Mucosa of descending colon (tissue), 3 donors: ENCODE results near the gene EHMT2. TPM values are rescaled to one million over a fixed set of nuclear protein-coding genes. Genes with fewer than 3 reads are reported as not detected.

Experiments used
- ATAC-seq: fragments of 200-7000 bp; cut with Tn5 transposase; one replicate; pipeline ENCODE4 v1.9.1; 2020; ENCODE audit warnings: mild to moderate bottlenecking, moderate library complexity
- DNase-seq, 3 donors: peaks; one replicate each; pipeline ENCODE4 v3.0.0-alpha.2; 2020
- H3K36me3 ChIP-seq: fragments of 200-600 bp; one replicate; pipeline ENCODE4 v1.8.0; 2021; ENCODE audit warnings: low read depth, mild to moderate bottlenecking
- H3K4me1 ChIP-seq: fragments of 200-600 bp; one replicate; pipeline ENCODE4 v1.8.0; 2021; ENCODE audit warnings: low read depth, mild to moderate bottlenecking
- H3K4me3 ChIP-seq: fragments of 200-600 bp; one replicate; pipeline ENCODE4 v1.8.0; 2021; ENCODE audit warnings: mild to moderate bottlenecking
- H3K9me3 ChIP-seq: fragments of 200-600 bp; one replicate; pipeline ENCODE4 v1.8.0; 2021; ENCODE audit warnings: mild to moderate bottlenecking
- intact Hi-C, 2 donors: fragments of 100-400 bp; cut with DNase I in 1 of 2; cut with micrococcal nuclease in 1 of 2; formaldehyde crosslinking; loops; one replicate each; pipeline versions ENCODE4 v1.11.0 to v1.11.1; 2022; cut with DNase I, micrococcal nuclease
- total RNA-seq, 3 donors: library from RNA; stranded (reverse); fragmentation: NEBNext Ultra II Directional in 2 of 3; extraction: Animal tissue kit (Norgen Biotek cat#: 25700) in 2 of 3; gene quantifications; one replicate each; pipeline versions ENCODE4 v1.2.1 to v1.2.4, GENCODE V29; 2021 to 2023
- TF ChIP-seq, protein P1 (sequence below): fragments of 200-600 bp; IDR thresholded peaks from one replicate; pipeline ENCODE4 v1.8.0; 2022; ENCODE audit warnings: antibody characterized with exemption, mild to moderate bottlenecking
- donor health status: DM: no; HTN: no; CAD: no; lungs with moderate emphysema.
- donor health status: DM: no; HTN: no; CAD: no.
- donor health status: DM: no; HTN: yes; CAD: no.

The EHMT2 gene
- total RNA-seq, 3 donors from 2014 or later: 29.6 to 50.1 (median 36.4) TPM

DNA sequence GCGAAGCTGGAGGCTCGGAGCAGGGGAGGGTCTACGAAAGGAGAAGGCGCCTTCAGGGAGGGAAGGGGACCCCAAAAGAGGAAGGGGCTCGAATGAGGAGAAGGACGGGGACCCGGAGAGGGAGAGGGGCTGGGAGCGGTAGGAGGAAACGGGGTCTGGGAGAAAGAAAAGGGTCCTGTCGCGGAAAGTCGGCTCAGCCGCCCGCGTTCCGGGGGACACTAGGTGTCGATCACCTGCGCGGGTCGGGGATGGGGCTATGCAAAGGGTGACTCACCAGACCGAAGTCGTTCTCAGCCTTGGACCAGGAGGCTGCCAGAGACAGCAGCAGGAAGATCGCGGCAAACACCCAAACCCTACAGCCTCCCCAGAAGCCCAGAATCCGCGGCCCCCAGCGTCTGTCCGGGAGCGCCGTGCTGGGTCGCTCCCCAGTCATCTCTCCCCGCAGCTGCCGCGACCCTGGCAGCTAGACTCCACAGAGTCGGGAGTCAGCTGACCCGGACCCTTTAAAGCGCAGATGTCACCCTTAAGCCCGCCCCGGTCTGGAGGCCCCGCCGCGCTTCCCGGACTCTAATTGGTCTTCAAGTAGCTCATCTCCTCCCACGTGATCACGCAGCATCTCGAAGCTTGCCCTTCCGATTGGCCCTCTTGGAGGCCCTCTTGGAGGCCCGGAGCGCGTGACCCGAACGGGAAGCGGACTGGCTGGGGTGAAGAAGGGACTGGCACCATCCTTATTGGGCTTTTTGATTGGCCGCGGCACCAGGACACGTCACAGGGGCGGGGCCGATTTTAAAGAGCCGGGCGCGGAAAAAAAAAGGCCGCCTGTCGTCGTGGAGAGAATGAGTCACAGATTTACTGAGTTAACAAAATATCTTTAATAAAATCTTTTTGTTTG is 34.9 kb downstream of the EHMT2 start, which contains the start of gene NEU1:
NEU1 (minus strand) TSS at position 478 of the 892 bp plus-strand sequence; CDS start at position 433, 45 bp downstream.
- Histone ChIP-seq H3K4me3 (peak within 1 kb of the TSS; percentile 43), H3K4me1 (peaks cover 4% of the 10 kb centered on the region), H3K9me3 (no peaks in the 10 kb centered on the region), H3K36me3 (no peaks in the 10 kb centered on the region)
- TF ChIP-seq, protein P1, sequence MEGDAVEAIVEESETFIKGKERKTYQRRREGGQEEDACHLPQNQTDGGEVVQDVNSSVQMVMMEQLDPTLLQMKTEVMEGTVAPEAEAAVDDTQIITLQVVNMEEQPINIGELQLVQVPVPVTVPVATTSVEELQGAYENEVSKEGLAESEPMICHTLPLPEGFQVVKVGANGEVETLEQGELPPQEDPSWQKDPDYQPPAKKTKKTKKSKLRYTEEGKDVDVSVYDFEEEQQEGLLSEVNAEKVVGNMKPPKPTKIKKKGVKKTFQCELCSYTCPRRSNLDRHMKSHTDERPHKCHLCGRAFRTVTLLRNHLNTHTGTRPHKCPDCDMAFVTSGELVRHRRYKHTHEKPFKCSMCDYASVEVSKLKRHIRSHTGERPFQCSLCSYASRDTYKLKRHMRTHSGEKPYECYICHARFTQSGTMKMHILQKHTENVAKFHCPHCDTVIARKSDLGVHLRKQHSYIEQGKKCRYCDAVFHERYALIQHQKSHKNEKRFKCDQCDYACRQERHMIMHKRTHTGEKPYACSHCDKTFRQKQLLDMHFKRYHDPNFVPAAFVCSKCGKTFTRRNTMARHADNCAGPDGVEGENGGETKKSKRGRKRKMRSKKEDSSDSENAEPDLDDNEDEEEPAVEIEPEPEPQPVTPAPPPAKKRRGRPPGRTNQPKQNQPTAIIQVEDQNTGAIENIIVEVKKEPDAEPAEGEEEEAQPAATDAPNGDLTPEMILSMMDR: no peak
- DNase-seq: peak; percentile 98 to 100 (median 99)
- intact Hi-C loops: loop anchor here in 1 of 2 donors (10.0 kb wide), 1 partner anchor 178 kb away; the partner anchor contains the start of gene LY6G5C
- peak; percentile 97 for ATAC-seq

DNA sequence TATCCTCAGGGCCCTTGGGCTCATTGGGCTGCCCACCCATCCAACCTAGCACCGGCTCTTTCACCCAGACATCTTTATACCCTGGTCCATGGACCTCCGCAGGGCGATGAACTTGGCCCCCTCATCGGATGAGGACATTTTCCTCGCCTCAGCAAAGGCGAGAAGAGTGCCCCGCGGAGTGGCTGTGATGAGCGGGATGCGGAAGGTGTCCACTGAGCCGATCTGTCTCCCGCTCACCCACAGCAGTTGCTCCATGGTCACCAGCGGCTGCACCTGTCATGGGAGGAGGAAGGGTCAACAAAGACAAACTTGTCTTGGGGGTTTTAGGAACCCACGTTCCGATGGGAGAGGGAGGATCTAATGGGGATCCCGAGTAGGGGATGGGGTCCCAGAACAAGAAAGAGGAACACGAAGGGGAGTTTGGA is 35.6 kb downstream of the EHMT2 start:
- ATAC-seq (no peak), DNase-seq (no peak)
- Histone ChIP-seq H3K4me1 (peaks cover 4% of the 10 kb centered on the region), H3K4me3 (peak overlapping the region; percentile 43), H3K9me3 (no peaks in the 10 kb centered on the region), H3K36me3 (no peaks in the 10 kb centered on the region)
- intact Hi-C loops: loop anchor here in 1 of 2 donors (10.0 kb wide), 1 partner anchor 177 kb away; the partner anchor contains the start of gene LY6G5C
- TF ChIP-seq, protein P1: no peak

DNA sequence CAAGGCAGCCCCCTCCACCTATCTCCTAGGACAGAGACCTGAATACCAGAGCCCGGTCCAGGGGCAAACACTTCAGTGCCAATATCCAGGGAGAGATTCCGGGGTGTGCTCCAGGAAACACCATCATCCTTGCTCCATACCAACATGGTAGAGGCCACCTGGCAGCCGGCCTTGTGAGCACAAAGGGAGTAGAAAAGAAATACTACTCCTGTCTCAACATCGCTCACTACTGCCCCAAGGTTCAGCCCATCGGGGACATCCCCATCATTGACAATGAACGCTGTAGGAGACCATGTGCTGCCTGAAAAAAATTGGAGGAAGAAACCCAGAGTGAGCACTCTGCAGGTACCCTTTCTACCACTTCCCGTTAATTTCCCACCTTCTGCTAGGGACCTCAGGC is 36.3 kb downstream of the EHMT2 start:
- Histone ChIP-seq H3K4me1 (peaks cover 4% of the 10 kb centered on the region), H3K36me3 (no peaks in the 10 kb centered on the region), H3K9me3 (no peaks in the 10 kb centered on the region), H3K4me3 (no peak overlapping the region)
- ATAC-seq: no peak
- no peak for DNase-seq
- intact Hi-C loops: loop anchor here in 1 of 2 donors (10.0 kb wide), 1 partner anchor 176 kb away; the partner anchor contains the start of gene LY6G5C
- TF ChIP-seq, protein P1: no peak

DNA sequence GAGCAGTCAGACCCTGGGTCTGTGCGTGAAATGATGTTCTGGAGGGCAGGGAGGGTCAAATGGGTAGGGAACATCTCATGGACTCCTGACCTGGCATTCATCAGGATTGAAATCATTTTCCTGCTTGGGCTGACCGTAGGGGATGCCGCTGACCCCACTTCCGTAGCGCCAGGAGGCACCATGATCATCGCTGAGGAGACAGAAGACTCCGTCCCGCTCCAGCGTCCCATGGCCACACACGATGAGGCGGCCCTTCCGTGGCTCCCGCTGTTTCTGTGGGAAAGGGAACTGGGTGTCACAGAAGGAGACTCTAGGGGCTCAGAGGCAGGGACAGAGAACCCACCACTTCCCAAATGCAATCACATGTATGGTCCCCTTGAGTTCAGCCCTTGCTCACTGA is 37.1 kb downstream of the EHMT2 start:
- H3K9me3 ChIP-seq: no peaks in the 10 kb centered on the region
- ATAC-seq: no peak
- intact Hi-C loops: loop anchor here in 1 of 2 donors (10.0 kb wide), 1 partner anchor 176 kb away; the partner anchor contains the start of gene LY6G5C
- H3K36me3 ChIP-seq: no peaks in the 10 kb centered on the region
- H3K4me3 ChIP-seq: no peak overlapping the region
- TF ChIP-seq, protein P1: no peak
- no peak for DNase-seq
- H3K4me1 ChIP-seq: peaks cover 4% of the 10 kb centered on the region

DNA sequence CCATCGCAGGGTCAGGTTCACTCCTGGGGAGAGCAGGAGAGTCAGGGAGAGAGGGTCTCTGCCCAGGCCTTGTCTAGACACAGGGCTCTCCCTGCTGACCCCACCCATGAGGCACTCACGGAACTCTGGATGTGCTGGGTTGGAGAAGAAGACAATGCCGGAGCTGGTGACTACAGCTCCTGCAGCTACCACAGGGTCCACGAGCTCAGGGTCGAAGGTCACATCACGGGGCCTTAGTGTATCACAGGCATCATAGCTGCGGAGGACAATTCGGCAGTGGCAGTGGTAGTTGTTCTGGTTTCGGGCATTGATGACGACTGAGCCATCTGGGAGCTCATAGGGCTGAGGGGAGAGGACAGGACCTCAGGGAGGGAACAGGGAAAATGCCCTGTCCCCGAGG is 37.6 kb downstream of the EHMT2 start:
- TF ChIP-seq, protein P1: no peak
- peaks cover 4% of the 10 kb centered on the region for H3K4me1 ChIP-seq
- DNase-seq (no peak), ATAC-seq (no peak)
- H3K9me3 ChIP-seq: no peaks in the 10 kb centered on the region
- H3K4me3 ChIP-seq: no peak overlapping the region
- intact Hi-C loops: loop anchor here in 1 of 2 donors (10.0 kb wide), 1 partner anchor 175 kb away; the partner anchor contains the start of gene LY6G5C
- no peaks in the 10 kb centered on the region for H3K36me3 ChIP-seq
